SU-DHL-6 (cell line): ENCODE measurements around the gene STX18.

Experiments
- H2AFZ ChIP-seq: fragments of 200-600 bp; sonication (generic); 2 replicates; pipeline ENCODE4 v1.6.1; 2014; ENCODE audit warnings: low read depth, mild to moderate bottlenecking, moderate library complexity, mixed read lengths, antibody characterized with exemption, low read length; ENCODE audit not compliant: severe bottlenecking
- H3F3A ChIP-seq: fragments of 200-600 bp; shearing (Covaris generic); 2 replicates; pipeline ENCODE4 v1.6.0; 2016; ENCODE audit warnings: antibody characterized with exemption, mild to moderate bottlenecking; ENCODE audit not compliant: insufficient read depth
- H3K27ac ChIP-seq: fragments of 200-600 bp; sonication (generic); 2 replicates; pipeline ENCODE4 v1.5.1; 2016; ENCODE audit warnings: low read depth, mild to moderate bottlenecking, low read length, moderate library complexity, mixed read lengths
- H3K27me3 ChIP-seq: fragments of 200-600 bp; sonication (generic), shearing (Covaris generic); 2 replicates; pipeline ENCODE4 v1.6.0; 2014; ENCODE audit warnings: mild to moderate bottlenecking, low read length
- H3K36me3 ChIP-seq: fragments of 200-600 bp; sonication (generic); 2 replicates; pipeline ENCODE4 v1.6.1; 2014; ENCODE audit warnings: mild to moderate bottlenecking, low read length, mixed read lengths
- H3K4me2 ChIP-seq: fragments of 300-600, 200-600 bp; shearing (Covaris generic), sonication (generic); 2 replicates; pipeline ENCODE4 v1.6.0; 2014; ENCODE audit warnings: low read length, low read depth, mild to moderate bottlenecking; ENCODE audit not compliant: poor library complexity, severe bottlenecking
- H3K4me3 ChIP-seq: fragments of 200-600 bp; sonication (generic); 2 replicates; pipeline ENCODE4 v1.5.1; 2014; ENCODE audit warnings: antibody characterized with exemption, low read length, mild to moderate bottlenecking, mixed read lengths; ENCODE audit not compliant: insufficient read depth, poor library complexity, severe bottlenecking
- H3K79me2 ChIP-seq: fragments of 200-600 bp; sonication (generic); 2 replicates; pipeline ENCODE4 v1.6.1; 2014; ENCODE audit warnings: mild to moderate bottlenecking, low read length, moderate library complexity; ENCODE audit not compliant: insufficient read depth
- H3K9ac ChIP-seq: fragments of 200-600 bp; sonication (generic); 2 replicates; pipeline ENCODE4 v1.7.0; 2014; ENCODE audit warnings: mild to moderate bottlenecking, low read length
- H3K9me2 ChIP-seq: fragments of 200-600 bp; sonication (generic); replicated peaks from 2 replicates; pipeline ENCODE4 v1.6.1; 2014; ENCODE audit warnings: low read length; ENCODE audit not compliant: insufficient read depth
- H3K9me3 ChIP-seq: fragments of 200-600 bp; sonication (generic); 2 replicates; pipeline ENCODE4 v1.6.1; 2014; ENCODE audit warnings: low read length, mixed read lengths; ENCODE audit not compliant: insufficient read depth
- H4K20me1 ChIP-seq: fragments of 200-600 bp; sonication (generic); 2 replicates; pipeline ENCODE4 v1.6.1; 2014; ENCODE audit warnings: low read depth, mild to moderate bottlenecking, antibody characterized with exemption, low read length, moderate library complexity, mixed read lengths
- CTCF ChIP-seq: fragments of 200-600 bp; sonication (generic); IDR thresholded peaks from one replicate; pipeline ENCODE4 v1.5.1; 2017; ENCODE audit warnings: antibody characterized with exemption, mild to moderate bottlenecking, low read length, moderate library complexity; ENCODE audit not compliant: insufficient read depth, poor library complexity, severe bottlenecking
- EZH2phosphoT487 ChIP-seq: fragments of 200-600 bp; sonication (generic), shearing (Covaris generic); conservative IDR thresholded peaks from 2 replicates; pipeline ENCODE4 v1.6.1; 2018; ENCODE audit warnings: mild to moderate bottlenecking, antibody characterized with exemption, low read length, moderate library complexity, mixed read lengths

Gene STX18

DNA sequence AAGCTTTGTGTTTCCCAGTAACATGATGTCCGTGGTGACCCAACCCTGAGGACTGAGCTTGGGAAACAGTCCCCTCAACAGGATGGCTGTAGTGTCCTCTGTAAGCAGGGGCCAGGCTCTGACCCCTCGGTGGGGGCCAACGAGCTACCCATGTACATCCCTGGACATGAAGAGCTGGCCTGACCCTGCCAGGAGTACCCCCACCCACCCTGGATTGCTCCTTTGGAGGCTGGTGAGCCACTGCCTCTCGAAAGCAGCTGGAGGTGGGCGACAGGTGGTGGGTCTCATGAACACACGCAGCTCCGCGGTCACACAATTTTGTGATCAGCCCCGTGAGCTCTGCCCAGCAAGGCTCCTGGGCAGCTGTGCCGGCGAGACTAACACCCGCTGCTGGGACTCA lies 121.4 kb downstream of the STX18 start:
- H3K4me3 ChIP-seq = no peak overlapping the region
- no peak overlapping the region for H3K4me2 ChIP-seq
- no peaks in the 10 kb centered on the region for H3K27me3 ChIP-seq
- H3K9me2 ChIP-seq = no peaks in the 10 kb centered on the region
- no peaks in the 10 kb centered on the region for H4K20me1 ChIP-seq
- no peak overlapping the region for H3K27ac ChIP-seq
- no peaks in the 10 kb centered on the region for H3K79me2 ChIP-seq
- 0 out of 2 replicates have a peak, but pooled peaks cover 3% of the 10 kb centered on the region for H3K36me3 ChIP-seq
- H3F3A ChIP-seq = peaks cover 3% of the 10 kb centered on the region; the same call in 1 of the 2 replicates
- H2AFZ ChIP-seq = no peak overlapping the region
- TF ChIP-seq EZH2phosphoT487 = no peak
- no peak overlapping the region for H3K9ac ChIP-seq
- no peaks in the 10 kb centered on the region for H3K9me3 ChIP-seq

- no peak overlapping the region for H2AFZ ChIP-seq
- H3K9me3 ChIP-seq = no peaks in the 10 kb centered on the region
- H3K36me3 ChIP-seq = 0 out of 2 replicates have a peak, but pooled peaks cover 3% of the 10 kb centered on the region
- H3K9me2 ChIP-seq = no peaks in the 10 kb centered on the region
- no peaks in the 10 kb centered on the region for H3K27me3 ChIP-seq
- H3K79me2 ChIP-seq = no peaks in the 10 kb centered on the region
- TF ChIP-seq CTCF (no peak), EZH2phosphoT487 (no peak)
- H3K4me2 ChIP-seq = no peak overlapping the region
- no peak overlapping the region for H3K27ac ChIP-seq
- H3K9ac ChIP-seq = no peak overlapping the region
- no peak overlapping the region for H3K4me3 ChIP-seq
- H4K20me1 ChIP-seq = no peaks in the 10 kb centered on the region
- H3F3A ChIP-seq = peaks cover 3% of the 10 kb centered on the region; the same call in 1 of the 2 replicates
These were observed 122.0 kb downstream of the STX18 start for GRCh38 chr4:4419896-4420295.

GRCh38 chr4:4418676-4419390 lies 123.0 kb downstream of the STX18 start:
- H3K4me2 ChIP-seq = no peak overlapping the region
- H3K27me3 ChIP-seq = no peaks in the 10 kb centered on the region
- H3K4me3 ChIP-seq = no peak overlapping the region
- peaks cover 3% of the 10 kb centered on the region; the same call in 1 of the 2 replicates for H3F3A ChIP-seq
- H3K9me3 ChIP-seq = no peaks in the 10 kb centered on the region
- no peak overlapping the region for H3K9ac ChIP-seq
- H4K20me1 ChIP-seq = no peaks in the 10 kb centered on the region
- TF ChIP-seq CTCF (no peak), EZH2phosphoT487 (no peak)
- H3K9me2 ChIP-seq = no peaks in the 10 kb centered on the region
- no peak overlapping the region for H3K27ac ChIP-seq
- H3K79me2 ChIP-seq = no peaks in the 10 kb centered on the region
- H2AFZ ChIP-seq = no peak overlapping the region
- 0 out of 2 replicates have a peak, but pooled peaks cover 3% of the 10 kb centered on the region for H3K36me3 ChIP-seq

- no peak overlapping the region for H3K9ac ChIP-seq
- peaks cover 3% of the 10 kb centered on the region; the same call in 1 of the 2 replicates for H3F3A ChIP-seq
- no peaks in the 10 kb centered on the region for H4K20me1 ChIP-seq
- no peak overlapping the region for H3K27ac ChIP-seq
- H3K9me2 ChIP-seq = no peaks in the 10 kb centered on the region
- H3K4me3 ChIP-seq = no peak overlapping the region
- TF ChIP-seq CTCF (no peak), EZH2phosphoT487 (no peak)
- no peak overlapping the region for H3K4me2 ChIP-seq
- no peaks in the 10 kb centered on the region for H3K79me2 ChIP-seq
- H2AFZ ChIP-seq = no peak overlapping the region
- 0 out of 2 replicates have a peak, but pooled peaks cover 3% of the 10 kb centered on the region for H3K36me3 ChIP-seq
- H3K9me3 ChIP-seq = no peaks in the 10 kb centered on the region
- H3K27me3 ChIP-seq = no peaks in the 10 kb centered on the region
These were observed 124.0 kb downstream of the STX18 start for GRCh38 chr4:4417886-4418285.
